WI38 (cell line): ENCODE measurements around the gene NKTR.

Experiments used
- H3K4me3 ChIP-seq: 2 replicates; pipeline ENCODE4 v1.5.1; 2011; ENCODE audit warnings: low read depth, mild to moderate bottlenecking, control low read depth, low read length
- CTCF ChIP-seq: IDR thresholded peaks from 2 replicates; pipeline ENCODE4 v1.5.1; 2012; ENCODE audit warnings: low read depth, mild to moderate bottlenecking, control low read depth, low read length

NKTR gene

GRCh38 chr3:42683875-42684598 lies 83.6 kb downstream of the NKTR start:
- H3K4me3 ChIP-seq, result no peak overlapping the region
- TF ChIP-seq CTCF, result no peak

GRCh38 chr3:42684632-42685362 lies 84.3 kb downstream of the NKTR start:
- H3K4me3 ChIP-seq, result no peak overlapping the region
- TF ChIP-seq CTCF, result no peak

- TF ChIP-seq CTCF, result no peak
- H3K4me3 ChIP-seq, result no peak within 1 kb of the TSS
These were observed 84.9 kb downstream of the NKTR start, which contains the start of gene KLHL40 for GRCh38 chr3:42685363-42685881. Gene KLHL40 (plus strand): TSS chr3:42685537. CDS start chr3:42685619, 82 bp downstream.

DNA sequence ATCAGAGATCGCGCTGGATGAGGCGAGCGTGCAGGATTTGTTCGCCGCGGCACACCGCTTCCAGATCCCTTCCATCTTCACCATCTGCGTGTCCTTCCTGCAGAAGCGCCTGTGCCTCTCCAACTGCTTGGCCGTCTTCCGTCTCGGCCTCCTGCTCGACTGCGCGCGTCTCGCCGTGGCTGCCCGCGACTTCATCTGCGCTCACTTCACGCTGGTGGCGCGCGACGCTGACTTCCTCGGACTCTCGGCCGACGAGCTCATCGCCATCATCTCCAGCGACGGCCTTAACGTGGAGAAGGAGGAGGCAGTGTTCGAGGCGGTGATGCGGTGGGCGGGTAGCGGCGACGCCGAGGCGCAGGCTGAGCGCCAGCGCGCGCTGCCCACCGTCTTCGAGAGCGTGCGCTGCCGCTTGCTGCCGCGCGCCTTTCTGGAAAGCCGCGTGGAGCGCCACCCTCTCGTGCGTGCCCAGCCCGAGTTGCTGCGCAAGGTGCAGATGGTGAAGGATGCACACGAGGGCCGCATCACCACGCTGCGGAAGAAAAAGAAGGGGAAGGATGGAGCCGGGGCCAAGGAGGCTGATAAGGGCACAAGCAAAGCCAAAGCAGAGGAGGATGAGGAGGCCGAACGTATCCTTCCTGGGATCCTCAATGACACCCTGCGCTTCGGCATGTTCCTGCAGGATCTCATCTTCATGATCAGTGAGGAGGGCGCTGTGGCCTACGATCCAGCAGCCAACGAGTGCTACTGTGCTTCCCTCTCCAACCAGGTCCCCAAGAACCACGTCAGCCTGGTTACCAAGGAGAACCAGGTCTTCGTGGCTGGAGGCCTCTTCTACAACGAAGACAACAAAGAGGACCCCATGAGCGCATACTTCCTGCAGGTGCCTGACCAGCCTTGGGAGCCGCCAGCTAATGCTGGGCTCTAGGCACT lies 85.7 kb downstream of the NKTR start:
- TF ChIP-seq CTCF, result no peak
- no peak overlapping the region for H3K4me3 ChIP-seq

DNA sequence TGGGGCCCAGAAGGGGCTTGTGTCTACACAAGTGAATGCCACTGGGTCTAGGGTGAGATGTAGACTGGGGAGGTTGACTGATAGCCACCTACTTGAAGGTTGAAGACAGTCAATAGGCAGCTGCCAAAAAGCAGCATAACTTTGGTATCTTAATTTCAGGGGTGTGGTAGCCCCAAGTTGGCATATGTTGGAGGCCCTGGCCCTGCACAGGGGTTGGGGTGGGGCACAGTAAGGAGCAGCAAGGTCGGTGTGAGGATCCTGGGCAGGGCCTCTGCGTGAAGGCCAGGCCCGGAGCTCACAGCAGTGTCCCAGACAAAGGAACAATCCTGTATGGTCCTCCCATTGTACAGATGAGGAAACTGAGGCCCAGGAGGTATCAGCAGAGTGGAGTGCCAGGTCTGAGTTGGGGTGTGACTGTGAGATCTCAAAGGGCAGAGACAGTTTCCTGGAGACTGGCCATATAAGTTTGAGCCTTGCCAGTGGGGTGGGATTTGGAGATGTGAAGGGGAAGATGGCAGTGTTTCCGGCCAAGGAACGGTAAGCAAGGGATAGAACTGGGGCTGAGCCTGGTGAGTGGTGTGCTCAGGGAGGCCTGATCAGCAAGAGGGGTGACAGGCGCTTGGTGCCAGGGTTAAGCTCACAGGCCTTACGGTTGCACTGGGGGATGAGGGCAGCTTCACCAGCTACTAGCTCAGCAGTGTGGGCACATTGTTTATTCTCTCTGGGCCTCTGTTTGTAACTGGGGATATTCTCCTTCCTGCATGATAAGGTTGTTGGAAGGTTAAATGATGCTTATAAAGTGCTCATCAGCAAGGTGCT lies 86.6 kb downstream of the NKTR start:
- no peak overlapping the region for H3K4me3 ChIP-seq
- no peak for TF ChIP-seq CTCF

GRCh38 chr3:42688016-42688415 lies 87.5 kb downstream of the NKTR start:
- H3K4me3 ChIP-seq, result no peak overlapping the region
- no peak for TF ChIP-seq CTCF
